Thoracic aorta (tissue), 2 donors: ENCODE measurements around the gene PCBP3. TPM values are rescaled to one million over a fixed set of nuclear protein-coding genes. Genes with fewer than 3 reads are reported as not detected.

Experiments
- ATAC-seq: fragments of 150-250 bp; one replicate; pipeline ENCODE4 v1.8.0; 2017; ENCODE audit warnings: low read depth; ENCODE audit not compliant: insufficient number of reproducible peaks, low FRiP score
- DNase-seq: peaks from one replicate; pipeline ENCODE4 v3.0.0-alpha.2; 2020; ENCODE audit warnings: low spot score
- H3K27ac ChIP-seq, 2 donors: fragments of 200-600 bp; sonication (generic); 1 replicate in 1 of 2; 2 replicates in 1 of 2; pipeline ENCODE4 v1.5.1; 2016; ENCODE audit warnings: mild to moderate bottlenecking in 2 of 2, moderate library complexity in 2 of 2
- H3K27me3 ChIP-seq: fragments of 200-600 bp; sonication (generic); replicated peaks from 2 replicates; pipeline ENCODE4 v1.6.0; 2016; ENCODE audit warnings: mild to moderate bottlenecking; ENCODE audit not compliant: insufficient read depth
- H3K36me3 ChIP-seq: fragments of 200-600 bp; sonication (generic); one replicate; pipeline ENCODE4 v1.5.1; 2016
- H3K4me1 ChIP-seq, 2 donors: fragments of 200-600 bp; sonication (generic); 1 replicate in 1 of 2; 2 replicates in 1 of 2; pipeline versions ENCODE4 v1.5.1 to v1.6.0; 2016; ENCODE audit warnings: low read depth in 2 of 2, mild to moderate bottlenecking in 1 of 2; ENCODE audit not compliant: control insufficient read depth in 1 of 2
- H3K4me3 ChIP-seq: fragments of 200-600 bp; sonication (generic); 2 replicates; pipeline ENCODE4 v1.5.1; 2016; ENCODE audit warnings: mild to moderate bottlenecking
- H3K9me3 ChIP-seq: fragments of 200-600 bp; sonication (generic); 2 replicates; pipeline ENCODE4 v1.5.1; 2016
- CTCF ChIP-seq: fragments of 200-600 bp; sonication (generic); IDR thresholded peaks from one replicate; pipeline ENCODE4 v1.5.1; 2019; ENCODE audit warnings: antibody characterized with exemption
- total RNA-seq, 2 donors: library from RNA; depleted of rRNA; stranded (reverse); fragments of >200 nt; gene quantifications; one replicate each; pipeline versions ENCODE4 v1.1.0 to v1.2.3, GENCODE V29; 2016

The PCBP3 gene
- total RNA-seq, 2 donors from 2014 or later = 4.5 to 28.4 TPM

- DNase-seq (no peak), ATAC-seq (no peak)
- Histone ChIP-seq H3K27me3 (no peaks in the 10 kb centered on the region), H3K4me3 (no peak overlapping the region), H3K27ac (no peak overlapping the region), H3K9me3 (no peaks in the 10 kb centered on the region), H3K36me3 (no peaks in the 10 kb centered on the region), H3K4me1 (no peaks in the 10 kb centered on the region)
- no peak for TF ChIP-seq CTCF
Observed at GRCh38 chr21:45901061-45901690, 257.7 kb downstream of the PCBP3 start.

- Histone ChIP-seq H3K4me3 (no peak overlapping the region), H3K36me3 (no peaks in the 10 kb centered on the region), H3K27me3 (no peaks in the 10 kb centered on the region), H3K9me3 (no peaks in the 10 kb centered on the region), H3K27ac (no peak overlapping the region), H3K4me1 (peaks cover 0 to 5% of the 10 kb centered on the region in 2 donors)
- DNase-seq (no peak), ATAC-seq (no peak)
- TF ChIP-seq CTCF = no peak
Observed at GRCh38 chr21:45902292-45902995, 258.9 kb downstream of the PCBP3 start.

- no peaks in the 10 kb centered on the region for H3K36me3 ChIP-seq
- no peak overlapping the region for H3K4me3 ChIP-seq
- H3K27ac ChIP-seq = no peak overlapping the region
- H3K27me3 ChIP-seq = no peaks in the 10 kb centered on the region
- H3K9me3 ChIP-seq = no peaks in the 10 kb centered on the region
- DNase-seq = no peak
- H3K4me1 ChIP-seq = peaks cover 0 to 16% of the 10 kb centered on the region in 2 donors
- TF ChIP-seq CTCF = no peak
- ATAC-seq = no peak
Observed at GRCh38 chr21:45905196-45905595, 261.7 kb downstream of the PCBP3 start.

- H3K36me3 ChIP-seq = no peaks in the 10 kb centered on the region
- no peak for ATAC-seq
- peaks cover 0 to 16% of the 10 kb centered on the region in 2 donors for H3K4me1 ChIP-seq
- H3K4me3 ChIP-seq = no peak overlapping the region
- H3K9me3 ChIP-seq = no peaks in the 10 kb centered on the region
- no peak overlapping the region for H3K27ac ChIP-seq
- DNase-seq = no peak
- no peaks in the 10 kb centered on the region for H3K27me3 ChIP-seq
- no peak for TF ChIP-seq CTCF
Observed at GRCh38 chr21:45906196-45906805, 262.8 kb downstream of the PCBP3 start.

- H3K4me1 ChIP-seq = peaks cover 0 to 16% of the 10 kb centered on the region in 2 donors
- H3K9me3 ChIP-seq = no peaks in the 10 kb centered on the region
- TF ChIP-seq CTCF = no peak
- ATAC-seq (no peak), DNase-seq (no peak)
- no peak overlapping the region for H3K4me3 ChIP-seq
- H3K27me3 ChIP-seq = no peaks in the 10 kb centered on the region
- no peak overlapping the region for H3K27ac ChIP-seq
- H3K36me3 ChIP-seq = no peaks in the 10 kb centered on the region
Observed at GRCh38 chr21:45906859-45907258, 263.3 kb downstream of the PCBP3 start.
